Activated T-cell treated with anti-CD3 and anti-CD28 coated beads, Interleukin-2, amount 50 U/mL, for 1 hour (primary cell): Measurements from ENCODE around the gene USP19.

Source experiments
- DNase-seq: peaks from one replicate; pipeline ENCODE4 v3.0.0-alpha.2; 2020

Gene USP19, protein sequence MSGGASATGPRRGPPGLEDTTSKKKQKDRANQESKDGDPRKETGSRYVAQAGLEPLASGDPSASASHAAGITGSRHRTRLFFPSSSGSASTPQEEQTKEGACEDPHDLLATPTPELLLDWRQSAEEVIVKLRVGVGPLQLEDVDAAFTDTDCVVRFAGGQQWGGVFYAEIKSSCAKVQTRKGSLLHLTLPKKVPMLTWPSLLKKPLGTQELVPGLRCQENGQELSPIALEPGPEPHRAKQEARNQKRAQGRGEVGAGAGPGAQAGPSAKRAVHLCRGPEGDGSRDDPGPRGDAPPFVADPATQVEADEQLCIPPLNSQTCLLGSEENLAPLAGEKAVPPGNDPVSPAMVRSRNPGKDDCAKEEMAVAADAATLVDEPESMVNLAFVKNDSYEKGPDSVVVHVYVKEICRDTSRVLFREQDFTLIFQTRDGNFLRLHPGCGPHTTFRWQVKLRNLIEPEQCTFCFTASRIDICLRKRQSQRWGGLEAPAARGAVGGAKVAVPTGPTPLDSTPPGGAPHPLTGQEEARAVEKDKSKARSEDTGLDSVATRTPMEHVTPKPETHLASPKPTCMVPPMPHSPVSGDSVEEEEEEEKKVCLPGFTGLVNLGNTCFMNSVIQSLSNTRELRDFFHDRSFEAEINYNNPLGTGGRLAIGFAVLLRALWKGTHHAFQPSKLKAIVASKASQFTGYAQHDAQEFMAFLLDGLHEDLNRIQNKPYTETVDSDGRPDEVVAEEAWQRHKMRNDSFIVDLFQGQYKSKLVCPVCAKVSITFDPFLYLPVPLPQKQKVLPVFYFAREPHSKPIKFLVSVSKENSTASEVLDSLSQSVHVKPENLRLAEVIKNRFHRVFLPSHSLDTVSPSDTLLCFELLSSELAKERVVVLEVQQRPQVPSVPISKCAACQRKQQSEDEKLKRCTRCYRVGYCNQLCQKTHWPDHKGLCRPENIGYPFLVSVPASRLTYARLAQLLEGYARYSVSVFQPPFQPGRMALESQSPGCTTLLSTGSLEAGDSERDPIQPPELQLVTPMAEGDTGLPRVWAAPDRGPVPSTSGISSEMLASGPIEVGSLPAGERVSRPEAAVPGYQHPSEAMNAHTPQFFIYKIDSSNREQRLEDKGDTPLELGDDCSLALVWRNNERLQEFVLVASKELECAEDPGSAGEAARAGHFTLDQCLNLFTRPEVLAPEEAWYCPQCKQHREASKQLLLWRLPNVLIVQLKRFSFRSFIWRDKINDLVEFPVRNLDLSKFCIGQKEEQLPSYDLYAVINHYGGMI (N-terminal part only)

DNA sequence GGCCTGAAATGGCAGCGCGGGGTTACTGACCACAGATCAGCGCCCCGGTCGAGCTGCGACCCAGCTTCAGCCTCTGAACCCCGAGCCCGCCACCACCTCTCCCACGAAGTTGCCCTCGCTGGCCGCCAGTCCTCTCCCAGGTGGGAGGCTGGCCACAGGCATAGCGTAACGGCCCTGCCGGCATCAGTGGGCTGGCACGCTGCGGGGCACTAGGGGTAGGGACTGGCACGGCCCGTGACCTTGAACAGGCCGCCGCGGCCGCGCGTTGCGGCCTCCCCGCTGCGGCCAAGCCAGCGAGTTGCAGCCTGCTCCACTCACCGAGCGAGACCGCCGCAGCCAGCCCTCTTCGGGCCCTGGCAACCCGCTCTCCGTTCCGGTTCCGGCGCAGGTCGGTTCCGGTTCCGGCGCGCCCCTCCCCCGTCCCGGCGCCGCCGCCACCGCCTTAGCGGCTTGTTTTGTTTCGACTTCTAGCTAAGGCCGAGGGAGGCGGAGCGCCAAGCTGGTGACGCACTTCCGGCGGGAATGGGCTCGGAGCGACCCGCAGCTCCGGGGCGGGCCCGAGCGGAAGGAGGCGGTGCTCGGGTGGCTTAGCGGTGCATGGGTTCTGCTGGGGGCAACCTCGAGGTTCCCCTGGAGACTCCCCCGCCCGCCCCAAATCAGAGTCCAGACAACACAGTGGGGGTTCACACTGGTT, at the start of gene USP19:
TSS of gene USP19 (minus strand) at position 386 of the 694 bp plus-strand sequence. CDS start 1,678 bp downstream, outside the sequence.
- peak; percentile 94 for DNase-seq

DNA sequence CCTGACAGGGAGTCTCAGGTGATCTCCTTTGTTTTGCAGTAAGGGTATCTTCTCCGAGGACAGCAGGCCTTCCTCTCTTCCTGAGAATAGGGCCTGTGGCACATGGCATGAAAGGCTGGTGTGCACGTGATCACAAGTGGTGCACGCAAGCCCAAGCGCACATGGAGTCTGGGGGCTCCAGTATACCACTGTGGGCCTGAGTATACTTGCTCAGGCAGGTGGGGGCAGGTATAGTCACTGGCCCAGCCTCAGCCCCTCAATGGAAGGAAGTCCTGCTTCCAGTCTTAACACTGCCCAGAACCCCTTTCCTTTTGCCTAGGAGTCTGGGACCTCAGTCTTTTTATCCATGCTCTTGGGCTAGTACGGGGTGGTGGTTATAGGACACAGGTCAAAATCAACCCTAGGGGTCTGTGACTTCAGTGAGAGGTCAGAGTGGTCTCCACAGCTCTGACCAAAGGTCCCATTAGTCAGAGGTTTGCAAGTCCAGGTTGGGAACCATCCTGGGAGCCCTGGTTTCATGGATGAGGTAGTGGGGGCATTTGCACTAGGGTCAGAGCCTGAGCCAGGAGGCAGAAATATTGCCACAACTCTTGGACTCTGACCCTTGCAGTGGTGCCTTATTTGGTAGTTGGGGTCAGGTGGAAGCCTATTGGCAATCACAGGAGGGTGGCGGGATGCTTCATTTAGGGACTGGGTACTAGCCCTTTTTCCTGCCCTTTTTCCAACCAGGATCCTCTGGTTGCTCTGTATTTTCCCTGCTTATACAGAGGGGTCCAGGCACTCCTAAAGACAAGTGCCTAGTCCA, 46.3 kb upstream of the USP19 start:
- DNase-seq, result no peak

DNA sequence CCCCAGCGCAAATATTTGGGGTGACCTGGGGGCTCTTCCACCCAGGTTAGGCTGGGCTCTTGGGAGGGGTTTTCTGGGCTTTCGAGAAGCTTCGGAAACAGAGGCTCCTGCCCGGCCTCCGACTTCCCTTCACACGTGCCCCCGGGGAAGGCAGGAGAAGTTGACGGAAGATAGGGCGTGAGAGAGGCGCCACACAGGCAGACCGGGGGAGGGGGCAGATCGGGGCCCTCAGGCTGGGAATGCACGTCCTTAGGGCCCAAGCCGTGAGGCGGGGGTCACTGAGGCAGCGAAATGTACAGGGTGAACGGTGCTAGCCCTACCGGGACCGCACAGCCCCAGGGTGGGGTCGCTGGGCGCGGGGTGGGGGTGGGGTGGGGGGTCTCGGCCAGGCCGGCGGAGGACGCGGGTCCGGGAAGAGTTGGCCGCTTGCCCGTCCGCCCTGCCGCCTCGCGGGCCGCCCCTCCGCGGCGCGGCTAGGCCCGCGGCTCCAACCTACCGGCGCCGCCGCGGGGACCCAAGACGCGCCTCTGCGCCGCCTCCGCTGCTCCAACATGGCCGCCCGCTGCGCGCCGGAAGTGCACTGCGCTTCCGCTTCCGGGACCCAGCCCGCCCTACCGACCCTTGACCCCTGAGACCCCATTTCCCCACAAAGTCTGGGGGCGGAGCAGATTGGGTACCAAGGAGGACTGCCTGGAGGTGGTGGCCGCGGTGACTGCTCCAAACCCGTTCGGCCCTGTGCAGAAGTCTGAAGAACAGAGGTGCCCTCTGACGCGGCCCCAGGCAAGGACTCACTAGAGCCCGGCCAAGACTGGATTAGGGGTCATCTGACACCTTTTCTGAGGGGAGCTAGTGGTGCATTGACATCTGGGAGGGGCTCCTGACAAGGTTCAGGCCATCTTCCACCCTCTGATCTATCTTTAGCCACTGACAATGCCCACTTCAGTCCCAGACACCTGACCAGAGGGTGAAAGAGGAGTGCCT, 45.4 kb upstream of the USP19 start, which contains the start of gene CCDC71:
TSS of gene CCDC71 (minus strand) at position 561 of the 981 bp plus-strand sequence. CDS start 2,123 bp downstream, outside the sequence.
- DNase-seq, result peak; percentile 79

DNA sequence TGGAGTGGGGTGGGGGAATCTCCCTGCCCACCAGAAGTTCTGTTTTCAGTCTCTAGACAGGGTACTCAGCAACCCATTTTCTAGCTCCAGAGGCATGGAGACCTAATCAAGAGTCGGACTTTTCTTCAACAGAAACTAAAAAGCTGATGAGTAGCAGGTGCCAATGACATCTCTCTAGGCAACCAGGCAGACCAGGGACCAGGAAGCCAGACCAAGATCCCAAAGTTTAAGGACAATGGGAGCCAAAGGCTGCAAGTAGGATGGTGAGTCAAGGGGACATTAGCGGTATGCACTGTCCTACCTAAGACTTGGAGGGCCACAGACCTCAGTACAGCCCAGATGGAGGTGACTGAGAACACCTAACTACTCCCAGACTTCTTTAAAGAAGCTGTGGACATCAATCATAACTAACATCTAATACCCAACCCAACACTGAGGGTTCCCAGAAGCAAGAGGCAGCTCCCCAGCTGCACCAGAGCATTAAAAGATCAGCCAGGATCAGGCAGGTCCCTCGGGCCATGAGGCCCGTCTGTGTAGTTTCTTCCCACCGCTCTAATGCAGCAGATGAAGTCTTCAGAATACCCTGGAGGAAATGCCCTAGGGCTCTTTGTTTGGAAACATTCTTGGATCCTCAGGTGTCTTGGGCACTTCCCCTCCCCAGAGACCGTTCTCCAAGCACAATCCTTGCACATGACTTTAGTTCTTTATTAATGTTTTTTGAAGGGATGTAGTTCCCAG, 44.5 kb upstream of the USP19 start:
- DNase-seq, result no peak

DNA sequence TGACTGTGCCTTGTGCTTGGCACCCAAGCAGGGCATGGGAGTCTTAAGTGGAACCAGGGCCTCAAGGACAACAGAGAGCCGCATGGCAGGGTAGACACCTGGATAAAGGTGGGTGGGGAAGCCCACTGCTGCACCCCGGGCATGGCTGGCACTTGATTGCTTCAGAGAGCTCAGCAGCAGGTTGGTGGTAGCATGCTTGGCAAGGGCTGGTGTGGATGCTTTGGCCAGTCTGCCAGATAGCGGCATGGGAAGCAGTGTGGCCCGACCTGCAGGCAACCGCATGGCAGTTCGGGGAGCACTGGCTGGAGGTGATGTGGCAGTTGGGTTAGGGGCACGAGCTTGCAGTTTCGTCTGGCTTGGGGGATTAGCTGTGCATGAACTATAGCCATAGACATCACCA, 43.0 kb upstream of the USP19 start:
- no peak for DNase-seq

DNA sequence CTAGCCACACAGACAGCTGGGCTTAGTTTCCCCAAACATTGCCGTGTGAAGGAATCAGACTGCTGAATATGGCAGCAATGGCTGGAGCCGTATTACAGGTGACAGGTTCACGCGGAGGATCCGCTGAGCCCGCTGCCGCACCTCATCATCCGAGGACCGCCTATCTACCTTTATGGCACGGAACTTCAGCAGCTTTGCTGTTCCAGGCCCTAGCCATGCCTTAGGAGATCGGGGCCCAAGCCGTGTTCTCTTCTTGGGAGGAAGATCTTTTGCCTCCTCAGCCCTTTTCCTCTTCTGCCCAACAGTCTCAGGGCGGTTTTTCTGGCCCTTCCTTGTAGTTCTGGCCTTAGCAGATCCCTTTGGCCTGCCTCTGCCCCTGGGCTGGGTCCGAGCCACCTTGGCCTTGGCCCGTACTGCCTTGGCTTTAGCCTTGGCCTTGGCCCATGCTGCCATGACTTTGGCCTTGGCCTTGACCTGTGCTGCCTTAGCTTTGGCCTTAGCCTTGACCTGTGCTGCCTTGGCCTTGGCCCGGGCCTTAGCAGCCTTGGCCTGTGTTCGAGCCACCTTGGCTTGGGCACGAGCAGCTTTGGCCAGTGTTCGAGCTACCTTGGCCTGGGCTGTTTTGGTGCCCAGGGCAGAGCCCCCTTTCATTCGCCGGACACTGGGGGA, 42.3 kb upstream of the USP19 start:
- DNase-seq, result no peak

DNA sequence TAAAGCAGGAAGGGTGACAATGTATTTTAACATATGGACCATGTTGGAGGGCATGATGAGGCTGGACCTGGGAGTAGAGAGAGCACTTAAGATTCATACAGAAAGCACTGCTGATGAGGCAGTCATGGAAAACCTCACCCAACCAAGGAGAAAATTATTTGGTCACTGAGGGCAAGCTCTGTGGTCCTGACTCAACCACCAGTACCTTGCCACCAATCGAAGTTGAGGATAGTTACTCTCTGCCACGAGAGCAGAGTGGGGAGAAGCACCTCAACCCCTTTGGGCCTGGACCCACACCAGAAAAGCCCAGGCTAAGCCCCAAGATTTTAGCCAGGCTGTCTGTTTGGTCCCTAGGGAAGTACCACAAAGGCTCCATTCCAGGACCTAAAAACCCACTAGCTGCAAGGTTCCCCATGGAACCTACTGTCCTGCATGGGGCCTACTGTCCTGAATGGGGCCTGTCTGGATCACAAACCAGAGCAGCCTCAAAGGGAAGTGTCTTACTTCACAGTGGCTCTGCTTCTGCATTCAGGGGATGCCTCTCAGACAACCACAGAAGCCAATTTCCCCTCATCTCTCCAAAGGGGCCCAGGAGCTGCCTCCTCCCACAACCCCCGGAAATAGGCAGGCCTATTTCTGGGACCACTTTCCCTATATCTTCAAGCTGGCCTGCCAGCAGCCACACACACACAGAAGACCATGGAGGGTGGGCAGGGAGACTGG, 41.3 kb upstream of the USP19 start:
- DNase-seq, result no peak

DNA sequence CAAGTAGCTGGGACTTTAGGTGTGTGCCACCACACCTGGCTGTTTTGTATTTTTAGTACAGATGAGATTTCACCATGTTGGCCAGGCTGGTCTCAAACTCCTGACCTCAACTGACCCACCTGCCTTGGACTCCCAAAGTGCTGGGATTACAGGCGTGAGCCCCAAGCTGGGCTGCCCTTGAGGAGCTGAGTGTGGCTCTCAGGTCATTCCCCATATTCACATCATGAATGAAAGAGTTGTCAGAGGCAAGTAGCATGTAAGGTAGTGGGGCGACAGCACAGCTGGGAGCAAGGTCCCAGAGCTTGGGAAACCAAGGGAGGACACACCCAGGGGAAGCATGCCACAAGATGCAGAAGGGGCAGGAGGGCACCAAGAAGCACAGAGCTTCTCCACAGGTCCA, 40.6 kb upstream of the USP19 start:
- no peak for DNase-seq

DNA sequence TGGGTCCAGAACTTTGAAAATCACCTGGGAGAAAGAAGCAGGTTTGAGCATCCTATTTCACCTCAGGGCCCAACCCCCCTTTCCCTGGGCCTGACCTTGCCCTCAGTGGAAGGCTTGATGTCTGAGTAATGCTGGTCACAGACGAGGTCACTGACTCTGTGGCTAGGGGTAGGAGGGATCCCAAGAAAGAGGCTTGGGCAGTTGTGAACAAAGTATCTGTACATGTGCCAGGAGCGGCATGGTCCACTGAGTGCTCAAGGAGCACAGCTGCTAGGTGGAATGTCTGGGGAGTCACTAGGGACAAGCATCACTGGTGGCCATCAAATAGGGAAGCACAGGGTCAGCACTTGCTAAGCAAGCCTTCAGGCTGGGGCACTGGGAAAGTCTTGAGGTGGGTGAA, 38.2 kb upstream of the USP19 start:
- no peak for DNase-seq

DNA sequence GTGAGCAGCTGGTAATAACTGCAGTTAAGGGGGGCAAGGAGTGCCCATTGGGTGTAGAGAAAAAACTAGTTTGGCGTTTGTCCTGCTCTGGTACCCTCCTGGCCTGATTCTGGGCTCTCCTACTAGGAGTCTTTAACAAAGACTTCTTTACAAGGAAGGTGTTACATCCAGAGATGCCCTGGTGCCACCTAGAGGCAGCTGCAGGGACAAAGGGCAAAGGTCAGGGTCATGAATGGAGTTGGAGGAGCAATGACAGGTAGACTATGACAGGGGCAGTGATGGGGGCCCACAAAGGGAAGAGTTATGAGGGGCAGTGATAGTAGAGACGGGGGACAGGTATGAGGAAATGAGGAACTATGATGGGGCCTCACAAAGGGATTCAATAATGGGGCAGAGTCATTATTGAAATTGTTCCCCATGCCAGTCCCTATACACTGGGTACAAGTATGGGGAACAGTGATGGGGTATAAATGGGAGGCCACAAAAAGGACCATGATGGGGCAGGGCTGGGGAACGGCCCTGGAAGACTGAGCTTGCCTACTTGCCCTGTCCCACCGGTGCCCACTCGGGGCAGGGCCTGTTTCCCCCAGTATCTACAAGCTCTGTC, 37.6 kb upstream of the USP19 start:
- peak; percentile 67 for DNase-seq

DNA sequence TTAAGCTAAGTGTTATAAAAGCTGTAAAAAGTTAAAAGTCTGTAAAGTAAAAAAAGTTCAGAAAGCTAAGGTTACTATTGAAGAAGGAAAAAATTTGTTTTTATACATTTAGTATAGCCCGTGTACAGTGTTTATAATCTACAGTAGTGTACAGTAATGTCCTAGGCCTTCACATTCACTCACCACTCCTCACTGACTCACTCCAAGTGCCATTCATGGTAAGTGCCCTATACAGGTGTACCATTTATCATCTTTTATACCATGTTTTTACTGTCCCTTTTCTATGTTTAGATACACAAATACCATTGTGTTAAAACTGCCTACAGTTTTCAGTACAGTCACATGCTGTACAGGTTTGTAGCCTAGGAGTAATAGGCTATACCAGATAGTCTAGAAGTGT, 36.7 kb upstream of the USP19 start:
- DNase-seq, result no peak

DNA sequence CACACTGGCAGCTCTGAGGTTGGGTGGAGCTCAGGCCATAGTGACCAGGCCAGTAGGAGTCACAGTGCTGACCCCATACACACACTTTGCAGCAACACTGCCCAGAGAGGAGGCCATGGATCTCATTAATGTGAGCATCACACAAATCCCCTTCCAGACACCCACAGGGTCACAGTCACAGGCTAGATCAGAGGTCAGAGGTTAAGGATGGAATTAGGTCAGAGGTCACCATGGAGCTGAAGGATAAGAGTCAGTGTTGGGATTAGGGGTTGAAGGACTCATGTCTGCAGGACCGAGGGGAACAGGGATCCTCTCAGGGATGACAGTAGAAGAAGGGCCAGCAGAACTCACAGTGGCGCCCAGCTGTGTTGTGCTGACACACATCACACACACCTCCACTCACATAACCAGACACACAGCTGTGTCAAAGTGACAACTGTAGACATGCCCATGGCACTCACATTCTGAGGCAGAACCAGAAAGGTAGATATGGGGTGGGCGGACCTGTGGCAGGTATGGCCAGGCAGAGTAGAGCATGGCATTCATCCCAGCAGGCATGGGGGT, 32.8 kb upstream of the USP19 start:
- no peak for DNase-seq

DNA sequence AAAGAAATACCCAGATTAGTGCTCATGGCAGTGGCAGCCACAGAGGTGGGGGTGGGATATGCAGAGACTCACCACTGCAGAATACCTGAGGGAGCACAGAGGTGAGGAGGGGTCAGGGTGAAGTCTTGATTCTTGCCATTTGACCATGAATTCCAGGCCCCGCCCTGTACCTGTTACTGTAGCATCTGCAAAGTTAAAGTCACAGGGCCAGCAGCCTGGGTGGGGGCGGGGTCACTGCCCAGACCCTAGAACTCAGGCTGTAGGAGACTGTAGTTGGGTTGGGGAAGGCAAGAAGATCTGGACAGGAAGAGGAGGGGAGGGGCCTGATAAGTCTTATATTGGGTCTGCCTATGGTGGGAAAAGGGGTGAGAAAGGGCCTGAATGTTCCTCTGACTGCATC, 31.0 kb upstream of the USP19 start:
- DNase-seq, result no peak

DNA sequence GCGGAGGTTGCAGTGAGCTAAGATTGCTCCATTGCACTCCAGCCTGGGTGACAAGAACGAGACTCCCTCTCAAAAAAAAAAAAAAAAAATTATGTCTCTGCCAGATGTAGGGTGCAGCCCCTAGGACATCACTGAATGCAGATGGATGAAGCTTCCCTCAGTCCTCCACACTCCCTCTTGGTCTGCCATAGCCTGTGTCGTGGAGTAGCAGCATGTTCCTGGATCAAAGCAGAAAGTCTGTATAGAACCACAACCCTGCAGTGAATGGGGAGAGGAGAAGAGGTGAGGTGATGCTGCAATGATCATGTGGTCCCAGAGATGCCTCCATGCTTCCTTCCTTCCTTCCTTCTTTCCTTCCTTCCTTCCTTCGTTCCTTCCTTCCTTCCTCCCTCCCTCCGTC, 27.5 kb upstream of the USP19 start:
- DNase-seq, result no peak

DNA sequence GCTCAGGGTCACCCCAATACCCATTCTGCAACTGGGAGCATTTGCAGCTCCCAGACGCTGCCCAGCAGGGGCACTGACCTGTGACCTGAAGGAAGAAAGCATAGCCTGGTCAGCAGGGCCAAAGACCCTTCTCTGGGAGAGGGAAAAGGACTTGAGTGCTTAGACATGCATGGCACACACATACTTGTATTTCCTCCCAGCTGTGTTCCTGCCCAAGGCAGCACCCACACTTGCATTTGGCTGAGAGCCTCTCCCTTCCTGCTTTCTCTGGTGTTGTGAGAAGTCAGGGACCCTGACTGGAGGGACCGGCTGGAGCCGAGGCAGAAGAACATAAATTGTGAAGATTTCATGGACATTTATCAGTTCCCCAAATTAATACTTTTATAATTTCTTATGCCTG, 19.5 kb upstream of the USP19 start:
- DNase-seq, result no peak

DNA sequence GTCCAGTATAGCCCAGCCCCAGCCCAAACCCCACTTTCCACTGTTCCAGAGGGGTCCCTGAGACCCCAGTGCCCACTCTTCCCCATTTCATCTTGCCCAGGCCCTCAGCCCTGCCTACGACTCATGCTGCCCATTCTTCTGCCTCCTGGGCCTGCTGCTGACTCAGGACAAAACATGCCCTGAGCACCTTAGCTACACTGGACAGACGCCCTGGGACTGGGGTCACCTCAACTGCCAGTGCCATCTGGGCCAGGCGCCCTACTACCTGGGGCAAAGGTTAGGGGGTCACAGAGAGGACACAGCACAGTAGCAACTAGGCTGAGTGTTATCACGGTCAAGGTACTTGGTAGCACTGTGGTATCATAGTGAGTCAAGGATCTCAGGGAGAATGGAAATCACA, 14.9 kb upstream of the USP19 start:
- DNase-seq, result no peak

DNA sequence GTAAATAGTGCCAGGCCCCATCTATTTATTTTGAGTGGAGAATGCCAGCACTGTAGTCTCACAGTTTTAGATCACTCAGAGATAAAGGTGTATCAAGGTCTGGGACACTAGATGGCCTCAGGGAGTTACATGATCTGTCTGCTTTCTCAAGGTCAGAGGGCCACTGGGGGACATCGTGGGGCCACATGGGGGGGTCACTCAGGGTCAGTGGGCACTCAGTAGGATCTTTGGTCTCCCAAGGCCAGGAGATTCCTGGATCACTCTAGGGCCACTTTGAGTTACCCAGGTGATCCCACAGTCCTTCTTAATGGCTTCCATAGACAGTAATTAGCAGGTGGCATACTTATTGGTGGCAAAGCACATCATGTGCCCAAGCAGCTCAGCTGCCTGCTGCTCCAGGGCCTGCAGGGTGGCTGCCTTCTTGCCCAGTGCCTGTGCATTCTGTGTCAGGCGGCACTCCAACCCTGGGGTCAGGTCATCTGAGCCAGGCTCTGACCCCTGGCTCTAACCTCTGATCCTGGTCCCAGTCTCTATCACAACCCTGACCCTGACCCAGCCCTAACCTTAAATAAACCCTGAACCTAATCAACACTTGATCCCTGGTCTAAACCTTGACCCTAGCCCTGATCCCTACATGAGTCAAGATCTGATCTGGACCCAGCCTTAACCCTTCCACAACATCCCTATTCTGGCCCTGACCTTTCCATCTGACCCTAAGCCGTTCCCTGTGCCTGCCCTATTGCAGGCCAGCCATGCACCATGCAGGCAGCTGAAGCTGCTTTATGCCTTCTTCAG, 14.0 kb upstream of the USP19 start:
- DNase-seq, result no peak
